GM12873 (cell line): ENCODE measurements around the gene TMEM132C.

Source experiments
- CTCF ChIP-seq: IDR thresholded peaks from 2 replicates; pipeline ENCODE4 v1.5.1; 2012; ENCODE audit warnings: low read depth, mild to moderate bottlenecking, moderate library complexity, low read length, control low read depth; ENCODE audit not compliant: insufficient read depth; ENCODE audit errors: missing control alignments

TMEM132C gene

GRCh38 chr12:128747441-128747840 is 480.5 kb downstream of the TMEM132C start:
- TF ChIP-seq CTCF, result no peak

- TF ChIP-seq CTCF, result no peak
These were observed 485.4 kb downstream of the TMEM132C start for GRCh38 chr12:128752386-128752785.

GRCh38 chr12:128753438-128753837 is 486.5 kb downstream of the TMEM132C start:
- TF ChIP-seq CTCF, result no peak

- no peak for TF ChIP-seq CTCF
These were observed 487.3 kb downstream of the TMEM132C start for GRCh38 chr12:128754275-128754674.

- TF ChIP-seq CTCF, result no peak
These were observed 488.6 kb downstream of the TMEM132C start for GRCh38 chr12:128755566-128755965.
